Measurements from ENCODE around the gene NFE2L3.

DNA sequence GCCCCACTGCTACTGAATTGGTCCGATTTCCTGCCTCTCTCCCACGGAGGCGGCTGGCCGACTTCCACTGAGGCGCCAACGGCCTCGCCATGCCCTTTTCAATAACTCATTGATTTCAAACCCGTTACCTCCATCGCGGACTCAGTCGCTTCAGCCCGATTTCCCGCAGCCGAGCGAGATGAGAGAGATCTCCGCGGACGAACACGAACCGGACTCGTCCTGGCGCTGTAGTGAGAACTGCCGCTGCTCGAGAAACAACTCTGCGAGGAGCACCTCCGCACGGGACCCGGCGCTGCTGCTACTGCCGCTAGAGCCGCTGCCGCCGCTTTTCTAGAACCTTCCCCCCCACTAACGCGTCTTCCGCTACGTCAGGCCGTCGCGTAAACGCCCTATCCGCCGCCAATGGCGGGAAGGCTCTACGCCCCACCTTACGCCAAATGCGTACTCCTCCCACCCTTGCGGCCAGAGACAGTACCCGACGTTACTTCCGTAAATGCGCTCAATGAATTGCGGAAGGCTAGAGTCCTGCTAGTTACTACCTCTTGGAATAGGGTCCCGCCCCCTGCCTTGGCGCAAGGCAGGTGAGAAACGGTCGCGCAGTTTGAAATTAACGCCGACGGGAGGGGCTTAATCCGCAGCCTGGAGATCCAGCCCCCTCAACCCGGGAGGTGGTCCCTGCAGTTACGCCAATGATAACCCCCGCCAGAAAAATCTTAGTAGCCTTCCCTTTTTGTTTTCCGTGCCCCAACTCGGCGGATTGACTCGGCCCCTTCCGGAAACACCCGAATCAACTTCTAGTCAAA is 48.6 kb downstream of the NFE2L3 start, which contains the start of gene HNRNPA2B1:
- peak; percentile 100 for TF ChIP-seq POLR2AphosphoS5 (IDR thresholded peaks at IDR 0.05)
- TF ChIP-seq POLR2A (IDR thresholded peaks at IDR 0.05), result peak; percentile 100
- TF ChIP-seq CTCF (IDR thresholded peaks at IDR 0.05), result peak; percentile 22 to 54 (median 33)

Data from breast epithelium (tissue), 3 donors.